A673 (cell line): Measurements from ENCODE around the gene CNTN2. TPM values are rescaled to one million over a fixed set of nuclear protein-coding genes. Genes with fewer than 3 reads are reported as not detected.

Experiments
- BruUV-seq: library from RNA; stranded (reverse); fragments of 400-500 nt; replicated peaks from 2 replicates; lab custom pipeline; 2021; lab: Mats Ljungman, UMichigan
- CTCF ChIA-PET: fragments of 300-600 bp; sonication (Branson Sonifier 250); formaldehyde crosslinking; loops from one replicate; lab custom pipeline; 2022; ENCODE audit warnings: antibody characterized with exemption; lab: Charles Lee
- POLR2A ChIA-PET: fragments of 300-600 bp; sonication (Branson Sonifier 250); formaldehyde crosslinking; loops from one replicate; lab custom pipeline; 2022; ENCODE audit warnings: antibody characterized with exemption; ENCODE audit not compliant: low non-redundant PET; lab: Charles Lee
- DNase-seq: peaks from one replicate; pipeline ENCODE4 v3.0.0-alpha.2; 2015; ENCODE audit warnings: low spot score
- H3K27ac ChIP-seq: fragments of 200-600 bp; sonication (generic); 2 replicates; pipeline ENCODE4 v1.5.1; 2016; ENCODE audit warnings: mixed run types, low read depth, mild to moderate bottlenecking, mixed read lengths, antibody characterized with exemption, low read length; ENCODE audit not compliant: poor library complexity, severe bottlenecking
- H3K27me3 ChIP-seq: fragments of 200-600 bp; sonication (generic); replicated peaks from 2 replicates; pipeline ENCODE4 v1.6.1; 2017; ENCODE audit warnings: mixed run types, low read depth, mild to moderate bottlenecking, mixed read lengths, antibody characterized with exemption, low read length; ENCODE audit not compliant: insufficient read depth, poor library complexity
- H3K36me3 ChIP-seq: fragments of 200-600 bp; sonication (generic); 2 replicates; pipeline ENCODE4 v1.6.1; 2016; ENCODE audit warnings: mixed run types, mild to moderate bottlenecking, mixed read lengths, antibody characterized with exemption, low read length; ENCODE audit not compliant: insufficient read depth, poor library complexity, severe bottlenecking
- H3K4me1 ChIP-seq: fragments of 200-600 bp; sonication (generic); 2 replicates; pipeline ENCODE4 v1.6.1; 2017; ENCODE audit warnings: mixed run types, mild to moderate bottlenecking, mixed read lengths, antibody characterized with exemption, low read length; ENCODE audit not compliant: insufficient read depth, poor library complexity, severe bottlenecking
- H3K4me3 ChIP-seq: fragments of 200-600 bp; sonication (generic); 2 replicates; pipeline ENCODE4 v1.5.1; 2016; ENCODE audit warnings: low read depth, mixed run types, mild to moderate bottlenecking, mixed read lengths, low read length; ENCODE audit not compliant: poor library complexity, severe bottlenecking
- H3K9me3 ChIP-seq: fragments of 200-600 bp; sonication (generic); 2 replicates; pipeline ENCODE4 v1.6.1; 2016; ENCODE audit warnings: mixed run types, low read depth, mild to moderate bottlenecking, mixed read lengths, antibody characterized with exemption, low read length; ENCODE audit not compliant: poor library complexity, severe bottlenecking
- CTCF ChIP-seq: fragments of 300-800, 200-600 bp; sonication (generic); conservative IDR thresholded peaks from 2 replicates; pipeline ENCODE4 v1.5.1; 2017; ENCODE audit warnings: low read depth, mild to moderate bottlenecking, antibody characterized with exemption, low read length, moderate library complexity, mixed read lengths
- EZH2 ChIP-seq: fragments of 200-600 bp; sonication (generic); IDR thresholded peaks from 2 replicates; pipeline ENCODE4 v1.6.1; 2017; ENCODE audit warnings: borderline replicate concordance, low read depth, mild to moderate bottlenecking, mixed read lengths, antibody characterized with exemption, low read length; ENCODE audit not compliant: poor library complexity, severe bottlenecking
- intact Hi-C: fragments of 100-400 bp; cut with micrococcal nuclease; formaldehyde crosslinking; loops from one replicate; pipeline ENCODE4 v1.10.0; 2022; ENCODE audit not compliant: unreplicated experiment
- total RNA-seq: library from RNA; stranded (reverse); gene quantifications from 2 replicates; pipeline ENCODE4 v1.2.3, GENCODE V29; 2021

The CNTN2 gene
- total RNA-seq, 1 experiment from 2014 or later = not detected

GRCh38 chr1:205088341-205088740, 45.3 kb downstream of the CNTN2 start:
- H3K4me3 ChIP-seq = no peak overlapping the region
- ChIA-PET POLR2A (no interaction called here), CTCF (no interaction called here)
- no peak for DNase-seq
- H3K9me3 ChIP-seq = no peaks in the 10 kb centered on the region
- no peaks in the 10 kb centered on the region for H3K27me3 ChIP-seq
- no peaks in the 10 kb centered on the region for H3K4me1 ChIP-seq
- TF ChIP-seq EZH2 (no peak), CTCF (no peak)
- BruUV-seq = no TSS peak
- H3K36me3 ChIP-seq = peaks cover 29% of the 10 kb centered on the region
- intact Hi-C loops = no loop called here
- H3K27ac ChIP-seq = no peak overlapping the region

GRCh38 chr1:205091043-205091740, 48.2 kb downstream of the CNTN2 start:
- H3K4me1 ChIP-seq = no peaks in the 10 kb centered on the region
- no peak overlapping the region for H3K4me3 ChIP-seq
- no peak overlapping the region for H3K27ac ChIP-seq
- POLR2A ChIA-PET = no interaction called here
- TF ChIP-seq EZH2 (no peak), CTCF (no peak)
- CTCF ChIA-PET = interaction anchor here (1.1 kb wide), 1 partner anchor 50 kb away, joined by 3 read pairs; no protein-coding TSS in a partner anchor
- DNase-seq = no peak
- H3K27me3 ChIP-seq = no peaks in the 10 kb centered on the region
- intact Hi-C loops = no loop called here
- H3K9me3 ChIP-seq = no peaks in the 10 kb centered on the region
- peaks cover 46% of the 10 kb centered on the region for H3K36me3 ChIP-seq
- no TSS peak for BruUV-seq

- peaks cover 65% of the 10 kb centered on the region for H3K36me3 ChIP-seq
- ChIA-PET POLR2A (no interaction called here), CTCF (no interaction called here)
- H3K4me3 ChIP-seq = no peak overlapping the region
- BruUV-seq = no TSS peak
- no peak for DNase-seq
- intact Hi-C loops = no loop called here
- no peaks in the 10 kb centered on the region for H3K27me3 ChIP-seq
- no peak for TF ChIP-seq CTCF
- no peak for TF ChIP-seq EZH2
- no peaks in the 10 kb centered on the region for H3K9me3 ChIP-seq
- H3K4me1 ChIP-seq = no peaks in the 10 kb centered on the region
- H3K27ac ChIP-seq = no peak overlapping the region
These were observed 52.4 kb downstream of the CNTN2 start for GRCh38 chr1:205095422-205095821.
